ENCODE results near the gene BICDL1. TPM values are rescaled to one million over a fixed set of nuclear protein-coding genes. Genes with fewer than 3 reads are reported as not detected.

The BICDL1 gene
- polyA plus RNA-seq, 1 of the 3 experiments (the other 2 are of a cell fraction) = 0.35 TPM

DNA sequence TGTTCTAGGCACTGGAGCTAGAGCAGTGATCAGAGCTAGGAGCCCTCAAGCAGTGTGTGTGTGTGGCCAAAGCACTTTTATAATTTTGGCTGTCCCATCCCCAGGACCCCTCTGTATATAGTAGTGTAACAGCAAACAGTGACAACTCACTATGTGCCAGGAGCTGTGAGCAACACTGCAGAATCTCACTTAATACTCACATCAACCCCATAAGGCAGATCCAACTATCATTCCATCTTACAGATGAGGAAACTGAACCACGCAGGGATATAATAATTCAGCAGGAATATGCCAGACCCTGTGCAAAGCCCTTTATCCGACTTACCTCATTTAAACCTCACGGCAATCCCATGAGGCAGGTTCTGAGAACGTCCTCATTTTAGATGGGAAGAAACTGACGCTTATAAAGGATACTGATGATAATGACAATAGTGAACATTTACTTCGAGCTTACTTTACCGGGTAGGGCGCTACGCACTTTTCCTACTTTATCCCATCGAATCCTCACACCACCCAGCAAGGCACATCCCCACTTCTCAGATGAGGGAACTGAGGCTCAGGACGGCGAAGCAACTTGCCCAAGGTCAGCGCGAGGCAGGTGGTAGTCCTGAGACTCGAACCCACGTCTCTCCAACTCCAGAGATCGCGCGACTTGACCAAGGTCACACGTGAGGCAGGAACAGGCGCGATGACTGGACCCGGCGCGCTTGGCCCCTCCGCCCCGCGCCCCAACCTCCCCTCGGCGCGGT, 126.8 kb downstream of the BICDL1 start:
- peaks cover 79% of the 10 kb centered on the region for H3K79me2 ChIP-seq (ENCODE audit: insufficient read depth)
- ChIA-PET CTCF (interaction anchor here (1.6 to 2.6 kb wide), 2 partner anchors 15 to 44 kb away, joined by 3 to 8 read pairs; no protein-coding TSS in a partner anchor), POLR2A (interaction anchor here (0.7 to 3.3 kb wide), 5 partner anchors 12 to 176 kb away, joined by 3 to 23 read pairs (median 6); partner anchors contain the start of genes BICDL1, RNU4-1, RNU4-2 and RPLP0)
- no peaks in the 10 kb centered on the region for H3K9me3 ChIP-seq
- H3K4me3 ChIP-seq (ENCODE audit: low read depth in 2 of 2, low read length in 1 of 2) = peak overlapping the region; percentile 71 to 94
- H2AFZ ChIP-seq (ENCODE audit: low read depth) = no peak overlapping the region
- DNase-seq = no peak
- H3K4me1 ChIP-seq (ENCODE audit: control insufficient read depth in 1 of 2, insufficient read depth in 2 of 2, low read depth in 1 of 2, low read length in 1 of 2) = peaks cover 18 to 25% of the 10 kb centered on the region in 2 experiments
- H3F3A ChIP-seq (replicated peaks; ENCODE audit: insufficient read depth) = peaks cover 22% of the 10 kb centered on the region
- peak overlapping the region in 1 of 2 experiments; percentile 54; a peak in 2 of 4 replicates for H3K27ac ChIP-seq (ENCODE audit: low read depth in 2 of 2, low read length in 1 of 2)
- 17% methylated on average over 16 of the region's 31 CpGs for WGBS (ENCODE audit: low lambda C conversion rate)
- TF ChIP-seq PBX3 (IDR thresholded peaks at IDR 0.05) = no peak
- TF ChIP-seq FOXJ3 (CRISPR knock-in tag; IDR thresholded peaks at IDR 0.05) = no peak
- TF ChIP-seq, protein P1, sequence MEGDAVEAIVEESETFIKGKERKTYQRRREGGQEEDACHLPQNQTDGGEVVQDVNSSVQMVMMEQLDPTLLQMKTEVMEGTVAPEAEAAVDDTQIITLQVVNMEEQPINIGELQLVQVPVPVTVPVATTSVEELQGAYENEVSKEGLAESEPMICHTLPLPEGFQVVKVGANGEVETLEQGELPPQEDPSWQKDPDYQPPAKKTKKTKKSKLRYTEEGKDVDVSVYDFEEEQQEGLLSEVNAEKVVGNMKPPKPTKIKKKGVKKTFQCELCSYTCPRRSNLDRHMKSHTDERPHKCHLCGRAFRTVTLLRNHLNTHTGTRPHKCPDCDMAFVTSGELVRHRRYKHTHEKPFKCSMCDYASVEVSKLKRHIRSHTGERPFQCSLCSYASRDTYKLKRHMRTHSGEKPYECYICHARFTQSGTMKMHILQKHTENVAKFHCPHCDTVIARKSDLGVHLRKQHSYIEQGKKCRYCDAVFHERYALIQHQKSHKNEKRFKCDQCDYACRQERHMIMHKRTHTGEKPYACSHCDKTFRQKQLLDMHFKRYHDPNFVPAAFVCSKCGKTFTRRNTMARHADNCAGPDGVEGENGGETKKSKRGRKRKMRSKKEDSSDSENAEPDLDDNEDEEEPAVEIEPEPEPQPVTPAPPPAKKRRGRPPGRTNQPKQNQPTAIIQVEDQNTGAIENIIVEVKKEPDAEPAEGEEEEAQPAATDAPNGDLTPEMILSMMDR (IDR thresholded peaks at IDR 0.05) = no peak
- 0 out of 2 replicates have a peak, but pooled peaks have one; percentile 13 for TF ChIP-seq RCOR1 (IDR thresholded peaks at IDR 0.05; ENCODE audit: low read length)
- TF ChIP-seq ZBTB33 (IDR thresholded peaks at IDR 0.05; ENCODE audit: borderline replicate concordance, low read depth) = peak; percentile 83; the same call in 1 of the 2 replicates
- no peak for TF ChIP-seq MEF2A (IDR thresholded peaks at IDR 0.05; ENCODE audit: borderline replicate concordance, low read depth)
- no peak for TF ChIP-seq TAF1 (IDR thresholded peaks at IDR 0.05; ENCODE audit: borderline replicate concordance, low read depth, low read length)
- no peak for TF ChIP-seq SIN3A (IDR thresholded peaks at IDR 0.05; ENCODE audit: borderline replicate concordance, low read depth, low read length)
- peak; percentile 86 for TF ChIP-seq CHD2 (IDR thresholded peaks at IDR 0.05; ENCODE audit: low read length, partially characterized antibody)
- TF ChIP-seq TEAD4 (IDR thresholded peaks at IDR 0.05; ENCODE audit: borderline replicate concordance, insufficient read depth) = no peak
- TF ChIP-seq, protein P2, sequence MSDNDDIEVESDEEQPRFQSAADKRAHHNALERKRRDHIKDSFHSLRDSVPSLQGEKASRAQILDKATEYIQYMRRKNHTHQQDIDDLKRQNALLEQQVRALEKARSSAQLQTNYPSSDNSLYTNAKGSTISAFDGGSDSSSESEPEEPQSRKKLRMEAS (IDR thresholded peaks at IDR 0.05; ENCODE audit: low read depth) = no peak
- no peaks in the 10 kb centered on the region for H3K9me2 ChIP-seq
- H3K36me3 ChIP-seq (replicated peaks in 1 of 2; ENCODE audit: control insufficient read depth in 1 of 2, insufficient read depth in 2 of 2, low read length in 1 of 2) = peaks cover 0 to 2% of the 10 kb centered on the region in 2 experiments
- H3K4me2 ChIP-seq = peak overlapping the region; percentile 98
- peak overlapping the region; percentile 84 for H3K9ac ChIP-seq
- H4K20me1 ChIP-seq (ENCODE audit: insufficient read depth) = peaks cover 53% of the 10 kb centered on the region
- H3K27me3 ChIP-seq (ENCODE audit: insufficient read depth) = no peaks in the 10 kb centered on the region
